Epithelial cell of alveolus of lung (primary cell): Measurements from ENCODE around the gene SGK1. TPM values are rescaled to one million over a fixed set of nuclear protein-coding genes. Genes with fewer than 3 reads are reported as not detected.

ENCODE experiments used
- total RNA-seq: library from RNA; depleted of rRNA; stranded (reverse); fragments of >200 nt; gene quantifications from 2 replicates; pipeline ENCODE4 v1.2.1, GENCODE V29; 2015

SGK1 gene
- 79.5 and 151 TPM in 2 replicates for total RNA-seq

DNA sequence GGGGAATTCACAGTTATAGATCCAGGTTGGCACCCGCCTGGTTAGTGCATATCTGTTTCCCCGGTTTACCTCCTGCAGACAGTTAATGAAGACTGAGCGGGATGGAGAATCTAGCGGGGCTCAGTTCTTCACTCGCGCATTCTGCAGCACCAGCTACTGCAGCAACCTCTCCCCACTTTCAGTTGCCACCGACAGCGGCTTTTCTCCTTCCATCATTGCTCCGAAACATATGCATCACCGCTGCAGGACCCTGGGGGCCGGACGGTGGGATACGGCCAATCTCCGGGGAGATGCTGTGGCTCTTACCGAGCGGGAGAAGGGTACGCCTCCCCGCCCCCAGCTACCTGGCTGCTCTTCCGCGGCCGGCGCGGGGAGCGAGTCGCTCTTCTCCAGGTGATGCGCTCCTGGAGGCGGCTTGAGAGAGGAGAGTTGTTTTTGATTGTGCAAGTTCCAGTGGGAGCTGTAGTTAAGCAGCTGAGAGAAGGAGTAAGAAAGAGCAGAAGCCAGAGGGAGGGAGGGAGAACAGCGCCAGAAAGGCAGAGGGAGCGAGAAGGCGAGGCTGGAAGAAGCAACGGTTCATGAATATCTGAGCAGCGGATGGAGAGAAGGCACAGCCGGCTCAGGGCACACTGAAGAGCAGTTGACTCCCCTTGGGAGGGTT is at the start of gene SGK1:
Gene SGK1, minus strand, starts transcription at position 642 of the 661 bp plus-strand sequence. CDS start 652 bp downstream, outside the sequence.

